NCI-H345 treated with DMSO at 0.1 percent for 48 hours (cell line): ENCODE data around the gene SKIDA1.
"Not testable (repeated sequence)": the region's sequence is repeated elsewhere in the genome, so short reads cannot be mapped to it uniquely, and the experiment has no call there.

Experiments
- DNase-seq: peaks from one replicate; lab custom pipeline; 2025; ENCODE audit not compliant: unreplicated experiment; lab: John Stamatoyannopoulos, UW

The SKIDA1 gene

DNA sequence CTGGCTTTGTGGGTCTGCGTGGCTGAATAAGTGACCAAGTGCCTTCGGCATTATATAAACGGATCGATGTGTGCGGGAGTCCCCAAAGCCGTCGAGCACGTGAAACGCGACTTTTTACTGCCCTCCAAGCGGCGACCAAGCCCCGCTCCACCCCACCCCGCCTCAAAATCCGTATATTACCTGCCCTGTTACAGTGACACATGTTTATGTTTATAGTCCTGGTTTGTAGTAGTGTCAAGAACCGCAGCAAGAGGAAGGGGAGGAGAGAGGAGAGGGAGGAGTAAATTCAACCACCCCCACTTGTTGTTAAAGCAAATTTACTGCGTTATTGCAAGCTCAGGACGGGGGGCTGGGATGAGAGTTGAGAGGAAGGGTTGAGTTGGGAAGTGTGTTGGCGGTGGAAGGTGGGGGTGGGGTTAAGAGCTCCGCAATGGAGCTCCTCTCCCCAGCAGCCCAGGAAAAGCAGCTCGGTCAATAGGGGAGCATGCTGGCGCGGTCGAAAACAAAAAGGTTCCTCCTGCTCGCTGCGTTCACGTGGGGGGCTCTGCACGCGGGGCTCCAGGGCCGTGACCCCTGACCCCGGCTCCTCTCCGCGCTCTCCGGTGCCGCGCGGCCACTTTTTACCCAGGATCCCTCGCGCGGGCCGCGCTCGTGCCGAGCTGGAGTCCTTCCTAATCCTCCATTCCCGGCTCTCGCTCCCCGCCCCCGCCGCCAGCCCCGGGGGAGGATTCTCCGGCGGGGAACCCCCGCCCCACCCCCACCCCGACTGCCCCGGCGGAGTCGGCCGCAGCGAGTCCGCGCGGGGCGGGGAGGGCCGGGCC, at the start of gene SKIDA1:
TSS of gene SKIDA1 (minus strand) at position 316 of the 821 bp plus-strand sequence. CDS start 7,860 bp downstream, outside the sequence.
- DNase-seq = peak; percentile 33

DNA sequence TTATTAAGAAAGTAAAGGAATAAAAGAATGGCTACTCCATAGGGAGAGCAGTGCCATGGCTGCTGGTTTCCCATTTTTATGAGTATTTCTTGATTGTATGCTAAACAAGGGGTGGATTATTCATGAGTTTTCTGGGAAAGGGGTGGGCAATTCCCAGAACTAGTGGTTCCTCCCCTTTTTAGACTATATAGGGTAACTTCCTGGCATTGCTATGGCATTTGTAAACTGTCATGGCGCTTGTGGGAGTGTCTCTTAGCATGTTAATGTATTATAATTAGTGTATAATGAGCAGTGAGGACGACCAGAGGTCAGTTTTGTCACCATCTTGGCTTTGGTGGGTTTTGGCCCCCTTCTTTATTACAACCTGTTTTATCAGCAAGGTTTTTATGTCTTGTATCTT, 49.0 kb upstream of the SKIDA1 start:
- DNase-seq = not testable (repeated sequence)

DNA sequence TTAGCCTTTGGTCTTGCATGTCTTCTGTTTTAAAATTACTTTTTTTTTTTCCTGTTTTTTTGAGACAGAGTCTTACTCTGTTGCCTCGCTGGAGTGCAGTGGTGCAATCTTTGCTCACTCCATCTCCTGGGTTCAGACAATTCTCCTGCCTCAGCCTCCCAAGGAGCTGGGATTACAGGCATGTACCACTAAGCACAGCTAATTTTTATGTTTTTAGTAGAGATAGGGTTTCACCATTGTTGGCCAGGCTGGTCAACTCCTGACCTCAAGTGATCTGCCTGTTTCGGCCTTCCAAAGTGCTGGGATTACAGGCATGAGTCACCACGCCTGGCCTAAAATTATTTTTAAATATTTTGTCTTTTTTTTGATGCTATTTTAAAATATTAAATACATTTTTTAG, 47.1 kb upstream of the SKIDA1 start:
- DNase-seq = no peak

DNA sequence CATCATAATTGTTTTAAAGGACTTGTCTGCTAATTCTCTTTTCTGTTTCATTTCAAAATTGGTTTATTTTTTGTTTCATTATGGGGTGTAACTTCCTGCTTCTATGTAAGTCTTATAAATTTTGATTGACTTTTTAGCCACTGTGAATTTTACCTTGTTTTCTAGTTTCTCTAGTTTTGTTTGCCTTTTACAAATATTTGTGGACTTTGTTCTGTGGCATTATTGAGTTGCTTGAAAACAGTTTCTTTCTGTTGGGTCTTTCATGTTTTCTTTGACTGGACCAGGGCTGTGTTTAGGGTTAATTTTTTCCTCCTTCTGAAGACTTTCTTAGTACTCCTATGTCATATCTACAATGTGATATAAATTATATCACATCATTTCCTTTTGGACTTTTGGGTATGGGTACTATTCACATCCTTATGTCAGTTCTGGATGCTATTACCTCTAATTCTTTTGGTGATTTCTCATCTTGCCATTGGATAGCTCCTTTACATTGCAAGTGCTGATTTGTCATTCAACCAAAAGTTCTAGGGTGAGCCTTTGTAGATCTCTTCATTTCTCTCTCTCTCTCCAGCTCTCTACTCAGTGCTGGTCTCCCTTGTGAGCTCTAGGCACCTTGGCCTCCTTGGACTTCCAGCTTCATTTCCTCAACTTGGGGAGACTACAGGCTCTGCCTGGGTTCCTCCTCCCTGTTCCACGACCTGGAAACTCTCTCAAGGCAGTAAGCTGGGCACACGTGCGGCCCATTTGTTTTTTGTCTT, 45.5 kb upstream of the SKIDA1 start:
- no peak for DNase-seq

DNA sequence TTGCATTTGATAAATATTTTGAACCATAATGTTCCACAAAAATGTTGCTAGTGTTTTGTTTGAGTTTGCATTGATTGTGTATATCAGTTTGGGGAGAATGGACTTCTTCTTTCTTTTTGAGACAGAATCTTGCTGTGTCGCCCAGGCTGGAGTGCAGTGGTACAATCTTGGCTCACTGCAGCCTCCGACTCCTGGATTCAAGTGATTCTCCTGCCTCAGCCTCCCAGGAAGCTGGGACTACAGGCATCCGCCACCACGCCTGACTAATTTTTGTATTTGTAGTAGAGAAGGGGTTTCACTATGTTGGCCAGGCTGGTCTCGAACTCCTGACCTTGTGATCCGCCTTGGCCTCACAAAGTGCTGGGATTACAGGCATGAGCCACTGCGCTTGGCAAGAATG, 33.5 kb upstream of the SKIDA1 start:
- DNase-seq = not testable (repeated sequence)

DNA sequence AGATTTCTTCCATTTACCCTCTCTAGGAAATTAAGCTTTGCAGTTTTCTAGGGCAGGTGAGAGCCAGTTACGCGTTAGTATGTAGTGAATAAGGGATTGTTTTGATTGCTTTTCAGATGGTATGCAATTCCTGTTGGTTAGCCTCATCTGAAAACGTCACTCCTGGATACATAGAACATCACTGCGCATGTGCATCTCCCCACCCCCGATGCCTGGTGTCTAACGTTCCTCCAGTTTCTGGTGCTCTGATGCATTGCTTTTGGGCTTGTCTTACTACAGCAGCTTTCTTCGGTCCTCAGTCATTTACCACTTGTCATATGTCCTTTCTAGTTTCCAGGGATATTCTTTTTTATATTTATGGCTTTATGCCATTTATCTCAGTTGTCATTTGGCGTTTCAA, 31.0 kb upstream of the SKIDA1 start:
- DNase-seq = no peak

DNA sequence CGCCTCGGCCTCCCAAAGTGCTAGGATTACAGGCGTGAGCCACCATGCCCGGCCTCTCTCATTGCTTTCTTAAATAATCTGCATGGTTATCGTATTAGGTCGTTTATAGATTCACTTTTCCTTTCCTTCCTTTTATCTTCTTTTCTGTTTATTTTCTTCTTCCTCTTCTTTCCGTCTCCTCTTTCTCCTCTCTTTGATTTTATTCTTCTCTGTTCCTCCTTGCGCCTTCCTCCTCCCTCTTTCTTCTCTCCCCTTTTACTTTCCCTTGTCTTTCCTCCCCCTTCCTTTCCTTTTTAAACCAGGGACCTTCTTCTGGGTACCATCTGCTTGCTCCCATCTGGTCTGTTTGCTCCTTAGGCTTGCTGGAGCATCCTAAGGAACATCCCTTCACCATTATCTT, 27.2 kb upstream of the SKIDA1 start:
- no peak for DNase-seq

DNA sequence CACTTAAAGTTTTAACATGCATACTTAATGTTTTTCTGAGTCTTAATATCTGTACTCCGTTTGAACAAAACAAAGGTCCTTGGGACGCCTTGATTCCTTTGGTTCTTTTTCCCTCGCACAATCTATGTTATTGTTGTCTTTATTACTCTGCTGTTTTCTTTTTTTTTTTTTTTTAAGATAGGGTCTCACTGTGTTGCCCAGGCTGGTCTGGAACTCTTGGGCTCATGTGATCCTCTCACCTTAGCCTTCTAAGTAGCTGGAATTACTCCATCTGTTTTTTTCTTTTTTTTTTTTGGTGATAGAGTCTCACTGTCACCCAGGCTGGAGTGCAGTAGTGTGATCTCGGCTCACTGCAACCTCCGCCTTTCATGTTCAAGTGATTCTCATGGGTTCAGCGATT, 21.8 kb upstream of the SKIDA1 start:
- DNase-seq = no peak

DNA sequence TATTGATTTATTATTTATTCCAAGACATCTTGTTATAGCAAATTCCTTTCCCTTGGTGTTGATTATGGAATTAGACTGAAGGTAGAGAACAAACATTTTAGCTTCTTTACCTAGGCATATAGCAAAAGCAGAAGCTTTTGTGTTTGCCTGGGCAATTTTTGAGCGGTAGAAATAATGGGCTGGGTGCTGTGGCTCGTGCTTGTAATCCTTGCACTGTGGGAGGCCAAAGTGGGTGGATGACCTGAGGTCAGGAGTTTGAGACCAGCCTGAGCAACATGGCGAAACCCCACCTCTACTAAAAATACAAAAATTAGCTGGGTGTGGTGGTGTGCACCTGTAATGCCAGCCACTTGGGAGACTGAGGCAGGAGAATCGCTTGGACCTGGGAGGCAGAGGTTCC, 15.2 kb upstream of the SKIDA1 start:
- DNase-seq = not testable (repeated sequence)

DNA sequence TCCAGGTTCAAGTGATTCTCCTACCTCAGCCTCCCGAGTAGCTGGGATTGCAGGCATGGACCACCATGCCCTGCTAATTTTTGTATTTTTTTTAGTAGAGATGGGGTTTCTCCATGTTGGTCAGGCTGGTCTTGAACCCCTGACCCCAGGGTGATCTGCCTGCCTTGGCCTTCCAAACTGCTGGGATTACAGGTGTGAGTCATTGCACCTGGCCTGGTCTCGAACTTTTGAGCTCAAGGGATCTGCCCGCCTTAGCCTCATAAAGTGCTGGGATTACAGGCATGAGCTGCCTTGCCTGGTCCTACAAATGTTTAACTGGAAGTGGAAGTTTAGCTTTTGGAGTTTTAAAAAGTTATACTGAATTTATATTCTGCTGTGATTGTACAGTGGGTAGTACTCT, 11.4 kb upstream of the SKIDA1 start:
- DNase-seq = no peak

DNA sequence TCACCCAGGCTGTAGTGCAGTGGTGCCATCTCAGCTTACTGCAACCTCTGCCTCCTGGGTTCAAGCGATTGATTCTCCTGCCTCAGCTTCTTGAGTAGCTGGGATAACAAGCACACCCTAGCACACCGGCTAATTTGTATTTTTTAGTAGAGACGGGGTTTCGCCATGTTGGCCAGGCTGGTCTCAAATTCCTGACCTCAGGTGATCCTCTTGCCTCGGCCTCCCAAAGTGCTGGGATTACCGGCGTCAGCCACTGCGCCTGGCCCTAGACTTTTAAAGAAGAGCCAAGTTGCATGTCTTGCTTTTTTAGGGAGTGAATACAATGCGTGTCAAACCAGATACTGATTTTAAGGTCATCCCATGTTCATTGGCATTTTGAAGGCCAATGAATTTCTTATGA, 10.5 kb upstream of the SKIDA1 start:
- DNase-seq = not testable (repeated sequence)

DNA sequence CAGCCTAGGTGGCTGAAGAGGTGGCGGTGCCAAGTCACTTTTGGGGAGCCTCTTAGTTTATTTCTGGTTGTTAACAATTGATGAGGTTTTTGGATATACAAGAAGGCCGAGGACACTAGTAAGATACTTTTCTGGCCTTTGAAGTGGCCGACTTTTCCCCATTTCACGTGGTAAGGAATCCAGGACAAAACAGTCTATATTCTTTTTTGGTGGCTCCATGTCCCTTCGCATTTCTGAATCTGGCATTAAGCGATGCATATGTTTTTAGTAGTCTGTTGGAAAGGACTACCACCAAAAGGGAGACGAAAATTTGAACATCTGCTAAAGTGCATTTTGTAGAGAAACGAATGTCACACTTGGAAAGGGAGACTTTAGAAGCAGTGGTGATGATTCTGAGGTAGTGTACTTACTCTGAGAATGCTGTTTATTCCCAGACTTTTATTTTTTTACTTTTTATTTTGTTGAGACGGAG, 10.0 kb upstream of the SKIDA1 start:
- no peak for DNase-seq

DNA sequence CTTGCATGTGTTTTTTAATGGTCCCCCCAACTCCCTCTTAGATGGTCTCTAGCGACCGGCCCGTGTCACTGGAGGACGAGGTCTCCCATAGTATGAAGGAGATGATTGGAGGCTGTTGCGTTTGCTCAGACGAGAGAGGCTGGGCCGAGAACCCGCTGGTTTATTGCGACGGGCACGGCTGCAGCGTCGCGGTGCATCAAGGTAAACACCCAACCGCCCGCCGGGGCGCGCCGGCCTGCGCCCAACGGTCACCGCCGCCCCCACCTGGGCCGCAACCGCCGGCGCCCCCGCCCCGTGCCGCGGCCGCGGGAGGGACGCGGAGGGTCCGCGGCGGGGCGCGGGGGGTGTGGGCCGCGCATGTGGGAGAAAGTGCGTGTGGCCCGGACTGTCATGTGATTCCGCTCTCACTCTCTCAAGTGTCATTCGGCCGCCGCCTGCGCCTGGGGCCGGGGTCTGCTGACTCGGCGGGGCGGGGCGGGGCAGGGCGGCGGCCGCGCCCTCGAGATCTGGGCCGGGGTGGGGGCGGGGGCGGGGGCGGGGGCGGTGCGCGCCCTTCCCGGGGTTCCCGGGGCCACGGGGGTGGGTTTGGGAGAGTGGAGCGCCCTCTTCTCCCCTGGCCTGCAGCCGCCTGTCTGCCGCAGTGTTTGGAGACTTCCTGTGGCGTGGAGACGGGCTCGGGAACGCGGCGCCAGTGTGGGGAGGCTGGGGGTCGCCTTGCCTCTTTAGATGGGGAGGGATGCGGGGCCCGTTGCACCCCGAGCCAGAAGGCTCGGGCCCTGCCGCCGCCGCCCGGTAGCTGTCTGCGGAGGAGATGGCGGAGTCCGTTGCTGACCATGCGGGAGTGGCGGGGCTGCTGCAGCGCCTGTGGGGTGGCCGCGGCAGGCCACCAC, 9.4 kb upstream of the SKIDA1 start:
- no peak for DNase-seq

DNA sequence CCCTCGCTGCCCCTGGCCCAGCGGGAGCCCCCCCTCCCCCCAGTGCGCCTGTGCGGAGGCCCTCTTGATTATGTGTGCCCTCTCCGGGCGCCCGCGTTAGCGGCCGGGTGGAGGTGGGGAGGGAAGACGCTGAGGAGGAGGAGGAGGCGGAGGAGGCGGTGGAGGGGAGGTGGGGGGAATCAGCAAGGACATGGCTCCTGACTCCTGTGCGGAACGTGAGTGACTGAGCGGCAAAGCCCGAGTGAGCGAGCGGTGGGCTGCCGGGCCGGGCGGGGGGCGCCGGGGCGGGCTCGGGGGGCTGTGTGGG, 8.8 kb upstream of the SKIDA1 start:
- no peak for DNase-seq

DNA sequence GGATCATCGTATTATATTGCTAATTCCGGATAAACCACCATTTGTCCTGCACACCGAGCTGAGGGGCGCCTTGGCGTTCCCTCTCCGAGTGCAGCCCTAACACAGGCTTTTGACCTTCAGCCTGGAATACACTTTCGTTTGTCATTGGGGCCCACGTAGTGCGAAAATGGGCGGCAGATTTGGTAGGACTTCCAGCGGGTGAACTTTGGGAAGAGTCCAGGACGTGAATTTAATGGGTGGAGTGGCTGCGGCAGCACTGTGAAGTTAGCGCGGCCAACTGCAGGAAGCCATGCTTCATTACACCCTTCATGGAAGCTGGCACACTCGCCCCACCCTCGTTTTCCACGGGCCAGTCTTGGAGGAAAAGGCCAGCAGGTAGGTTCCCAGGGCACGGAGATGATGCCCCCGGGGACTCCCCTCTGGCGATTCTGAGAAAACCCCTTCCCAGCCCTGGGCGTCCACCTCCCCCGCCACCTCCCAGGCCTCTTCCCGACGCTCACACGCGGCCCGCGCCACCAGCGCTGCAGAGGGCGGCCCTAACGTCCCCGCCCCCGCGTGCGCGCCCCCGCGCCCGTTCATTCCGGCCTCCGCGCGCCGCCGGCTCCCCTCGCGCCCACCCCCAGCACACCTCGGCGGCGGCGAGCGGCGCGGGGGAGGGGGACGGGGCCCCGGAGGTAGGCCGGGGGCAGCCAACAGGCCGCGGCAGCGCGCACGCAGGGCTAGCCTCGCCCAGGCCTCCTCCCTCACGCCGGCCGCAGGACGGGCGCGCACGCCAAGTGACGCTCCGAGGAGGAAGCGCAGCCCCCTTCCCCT, 8.2 kb upstream of the SKIDA1 start, which contains the start of gene MLLT10:
TSS of gene MLLT10 (plus strand) at position 766 of the 813 bp plus-strand sequence. CDS start 413 bp downstream, outside the sequence.
- DNase-seq = peak; percentile 73

DNA sequence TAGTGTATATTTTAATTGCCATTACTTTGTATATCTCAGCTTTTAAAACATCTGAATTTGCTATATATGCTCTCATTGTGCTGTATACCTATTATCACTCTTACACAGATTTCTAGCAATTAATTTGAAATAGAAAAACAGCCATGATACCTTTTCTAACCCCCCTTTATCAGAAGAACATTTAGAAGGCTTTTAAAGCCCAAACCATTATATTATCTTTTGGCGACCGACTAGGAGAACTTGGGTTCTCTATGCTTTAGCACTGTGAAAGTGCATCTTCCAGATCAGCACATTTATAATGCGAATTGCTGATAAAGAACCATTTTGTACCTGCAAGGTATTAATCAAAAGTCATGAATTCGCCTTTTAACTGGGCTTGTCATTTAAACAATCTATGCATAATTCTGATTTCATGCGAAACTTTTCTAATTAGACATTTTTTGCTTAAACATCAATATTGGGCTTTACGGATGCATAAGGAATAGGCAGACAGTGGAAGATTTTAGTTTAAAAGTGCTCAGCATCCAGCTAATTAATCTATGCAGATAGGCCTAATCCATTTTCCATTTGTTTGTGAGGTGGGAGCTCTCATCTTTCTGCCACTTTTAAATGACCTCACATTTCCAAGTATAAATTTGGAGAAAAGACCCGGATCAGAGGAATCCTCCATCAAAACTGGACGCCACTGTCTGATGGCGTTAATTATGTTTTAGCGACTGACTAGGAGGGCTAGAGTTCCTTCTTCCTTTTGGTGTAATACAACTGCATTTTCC, 7.4 kb upstream of the SKIDA1 start:
- no peak for DNase-seq

DNA sequence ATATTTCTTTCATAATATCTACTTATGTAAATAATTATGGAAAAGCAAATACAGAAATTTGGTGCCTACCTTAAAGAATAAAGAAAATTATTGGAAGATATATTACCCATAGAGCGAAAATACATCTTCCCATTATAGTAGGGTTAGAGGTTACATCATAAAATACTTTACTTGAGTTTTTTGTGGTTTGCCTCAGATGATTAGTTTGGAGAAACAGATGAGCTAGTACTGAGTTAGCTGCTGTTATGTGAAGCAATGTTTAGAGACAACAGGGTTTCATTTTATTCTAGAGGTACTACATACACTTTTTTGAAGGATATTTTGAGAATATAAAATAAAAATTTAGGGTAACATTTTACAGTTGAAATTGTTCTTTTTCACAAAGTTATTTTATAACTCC, 5.7 kb upstream of the SKIDA1 start:
- no peak for DNase-seq

DNA sequence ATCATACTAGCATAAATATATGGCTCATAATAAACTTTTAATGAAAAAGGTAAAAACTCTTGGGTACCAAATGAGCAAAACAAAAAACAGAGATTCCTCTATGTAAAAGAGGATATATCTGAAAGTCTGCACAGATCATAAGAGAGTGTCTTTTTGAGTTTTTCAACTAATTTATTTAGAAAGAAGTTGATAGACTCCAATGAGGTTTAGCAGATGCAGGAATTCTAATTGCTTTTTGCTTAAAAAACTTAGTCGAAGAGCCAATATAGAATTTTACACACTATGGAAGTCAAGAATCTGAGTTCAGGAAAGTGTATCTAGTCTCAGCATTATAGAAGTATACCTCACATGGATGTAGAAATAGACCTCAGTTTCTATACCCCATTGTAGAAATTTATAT, 5.2 kb upstream of the SKIDA1 start:
- DNase-seq = no peak

DNA sequence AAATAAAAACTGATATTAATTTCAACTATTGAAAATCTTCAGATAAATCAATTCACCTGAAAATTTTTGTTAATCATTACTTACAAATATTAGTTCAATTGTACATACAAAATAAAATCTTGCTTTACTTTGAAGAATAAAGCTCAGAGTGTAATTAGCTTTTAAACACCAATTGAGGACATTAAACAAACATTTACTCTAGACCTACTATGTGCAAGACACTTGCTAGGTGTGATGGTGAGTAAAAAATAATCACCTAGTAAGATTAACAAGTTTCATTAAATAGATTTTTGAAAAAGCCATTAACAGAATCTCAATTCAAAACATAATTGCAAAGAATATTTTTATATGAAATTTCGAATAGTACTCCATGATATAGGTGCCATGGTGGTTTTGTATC, 4.7 kb upstream of the SKIDA1 start:
- DNase-seq = no peak
